Left lung (tissue), 14 donors: ENCODE results near the gene HEPH. TPM values are rescaled to one million over a fixed set of nuclear protein-coding genes. Genes with fewer than 3 reads are reported as not detected.
A peak's percentile ranks its signal among the peaks of the same experiment; 100 is the strongest.
"Not testable (repeated sequence)": the region's sequence is repeated elsewhere in the genome, so short reads cannot be mapped to it uniquely, and the experiment has no call there.

ENCODE experiments used
- ATAC-seq: fragments of 200-7000 bp; cut with Tn5 transposase; one replicate; pipeline ENCODE4 v1.9.1; 2020; ENCODE audit warnings: moderate library complexity
- DNase-seq, 4 donors: peaks; one replicate each; pipeline ENCODE4 v3.0.0-alpha.2; 2013 to 2020
- H3K27ac ChIP-seq, 2 donors: fragments of 200-600 bp; sonication (generic) in 1 of 2; one replicate each; pipeline versions ENCODE4 v1.5.0 to v1.8.0; 2020 to 2021
- H3K27me3 ChIP-seq, 2 donors: fragments of 200-600 bp; sonication (generic) in 1 of 2; one replicate each; pipeline versions ENCODE4 v1.5.0 to v1.8.0; 2020 to 2021
- H3K36me3 ChIP-seq, 2 donors: fragments of 200-600 bp; sonication (generic) in 1 of 2; one replicate each; pipeline versions ENCODE4 v1.5.0 to v1.8.0; 2020 to 2021
- H3K4me1 ChIP-seq, 2 donors: fragments of 200-600 bp; one replicate each; pipeline ENCODE4 v1.8.0; 2021
- H3K4me3 ChIP-seq, 2 donors: fragments of 200-600 bp; sonication (generic) in 1 of 2; one replicate each; pipeline versions ENCODE4 v1.5.0 to v1.8.0; 2020 to 2021; ENCODE audit warnings: mild to moderate bottlenecking in 1 of 2
- H3K9me3 ChIP-seq, 2 donors: fragments of 200-600 bp; sonication (generic) in 1 of 2; one replicate each; pipeline versions ENCODE4 v1.5.0 to v1.8.0; 2020 to 2021
- intact Hi-C, 2 donors: fragments of 100-400 bp; cut with DNase I; formaldehyde crosslinking; loops; one replicate each; pipeline versions ENCODE4 v1.11.2 to v1.14.2; 2022
- long read RNA-seq, 12 donors: library from polyadenylated mRNA in 2 of 12; unstranded in 2 of 12; transcript quantifications; one replicate each; pipeline ENCODE4 v2.0.0 and lab custom pipeline, GENCODE V29; 2019 to 2026
- polyA plus RNA-seq, 6 donors: library from polyadenylated mRNA; unstranded; fragments of 120-200 nt; gene quantifications; one replicate each; pipeline ENCODE4 v1.2.1, GENCODE V29; 2013; ENCODE audit not compliant: insufficient read length in 6 of 6
- total RNA-seq, 2 donors: library from RNA; stranded (reverse); fragmentation: NEBNext Ultra II Directional; extraction: Animal tissue kit (Norgen Biotek cat#: 25700); gene quantifications; one replicate each; pipeline ENCODE4 v1.2.1, GENCODE V29; 2021
- TF ChIP-seq, protein P1 (sequence below), 2 donors: fragments of 200-600 bp; sonication (generic) in 1 of 2; IDR thresholded peaks; one replicate each; pipeline versions ENCODE4 v1.5.0 to v1.8.0; 2021; ENCODE audit warnings: antibody characterized with exemption in 2 of 2
- donor health status: DM: no; HTN: yes; CAD: no.
- donor health status: DM: no; HTN: no; CAD: no.

HEPH gene, protein sequence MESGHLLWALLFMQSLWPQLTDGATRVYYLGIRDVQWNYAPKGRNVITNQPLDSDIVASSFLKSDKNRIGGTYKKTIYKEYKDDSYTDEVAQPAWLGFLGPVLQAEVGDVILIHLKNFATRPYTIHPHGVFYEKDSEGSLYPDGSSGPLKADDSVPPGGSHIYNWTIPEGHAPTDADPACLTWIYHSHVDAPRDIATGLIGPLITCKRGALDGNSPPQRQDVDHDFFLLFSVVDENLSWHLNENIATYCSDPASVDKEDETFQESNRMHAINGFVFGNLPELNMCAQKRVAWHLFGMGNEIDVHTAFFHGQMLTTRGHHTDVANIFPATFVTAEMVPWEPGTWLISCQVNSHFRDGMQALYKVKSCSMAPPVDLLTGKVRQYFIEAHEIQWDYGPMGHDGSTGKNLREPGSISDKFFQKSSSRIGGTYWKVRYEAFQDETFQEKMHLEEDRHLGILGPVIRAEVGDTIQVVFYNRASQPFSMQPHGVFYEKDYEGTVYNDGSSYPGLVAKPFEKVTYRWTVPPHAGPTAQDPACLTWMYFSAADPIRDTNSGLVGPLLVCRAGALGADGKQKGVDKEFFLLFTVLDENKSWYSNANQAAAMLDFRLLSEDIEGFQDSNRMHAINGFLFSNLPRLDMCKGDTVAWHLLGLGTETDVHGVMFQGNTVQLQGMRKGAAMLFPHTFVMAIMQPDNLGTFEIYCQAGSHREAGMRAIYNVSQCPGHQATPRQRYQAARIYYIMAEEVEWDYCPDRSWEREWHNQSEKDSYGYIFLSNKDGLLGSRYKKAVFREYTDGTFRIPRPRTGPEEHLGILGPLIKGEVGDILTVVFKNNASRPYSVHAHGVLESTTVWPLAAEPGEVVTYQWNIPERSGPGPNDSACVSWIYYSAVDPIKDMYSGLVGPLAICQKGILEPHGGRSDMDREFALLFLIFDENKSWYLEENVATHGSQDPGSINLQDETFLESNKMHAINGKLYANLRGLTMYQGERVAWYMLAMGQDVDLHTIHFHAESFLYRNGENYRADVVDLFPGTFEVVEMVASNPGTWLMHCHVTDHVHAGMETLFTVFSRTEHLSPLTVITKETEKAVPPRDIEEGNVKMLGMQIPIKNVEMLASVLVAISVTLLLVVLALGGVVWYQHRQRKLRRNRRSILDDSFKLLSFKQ
- total RNA-seq (10 to 100 TPM; 11.8 to 34.6 TPM), polyA plus RNA-seq (10 to 100 TPM; 37.2 to 57.0 (median 48.9) TPM)
- long read RNA-seq, donor 1, full-length matches to known transcripts = 2 of 8 reads
- long read RNA-seq, donor 1, partial matches to known transcripts = 6 of 8 reads
- long read RNA-seq, donor 1, other reads (novel, unspliced or antisense) = 0 of 8 reads
- long read RNA-seq, donor 2, partial matches to known transcripts = 0 of 3 reads
- long read RNA-seq, donor 2, other reads (novel, unspliced or antisense) = 0 of 3 reads
- long read RNA-seq, donor 3, partial matches to known transcripts = 0 of 1 reads
- long read RNA-seq, donor 3, other reads (novel, unspliced or antisense) = 0 of 1 reads
- long read RNA-seq, donor 4, partial matches to known transcripts = 2 of 2 reads
- long read RNA-seq, donor 4, other reads (novel, unspliced or antisense) = 0 of 2 reads
- long read RNA-seq, donor 5, partial matches to known transcripts = 13 of 15 reads
- long read RNA-seq, donor 5, other reads (novel, unspliced or antisense) = 0 of 15 reads
- long read RNA-seq, donor 6, full-length matches to known transcripts = 2 of 2 reads
- long read RNA-seq, donor 6, partial matches to known transcripts = 0 of 2 reads
- long read RNA-seq, donor 6, other reads (novel, unspliced or antisense) = 0 of 2 reads
- long read RNA-seq, donor 7, full-length matches to known transcripts = 2 of 7 reads
- long read RNA-seq, donor 7, partial matches to known transcripts = 5 of 7 reads
- long read RNA-seq, donor 7, other reads (novel, unspliced or antisense) = 0 of 7 reads
- long read RNA-seq, donor 8 = 0 reads
- long read RNA-seq, donor 9 = 0 reads
- long read RNA-seq, donor 10, partial matches to known transcripts = 1 of 1 reads
- long read RNA-seq, donor 10, other reads (novel, unspliced or antisense) = 0 of 1 reads
- long read RNA-seq, donor 11 = 0 reads
- long read RNA-seq, donor 12, partial matches to known transcripts = 0 of 1 reads
- long read RNA-seq, donor 12, other reads (novel, unspliced or antisense) = 0 of 1 reads

DNA sequence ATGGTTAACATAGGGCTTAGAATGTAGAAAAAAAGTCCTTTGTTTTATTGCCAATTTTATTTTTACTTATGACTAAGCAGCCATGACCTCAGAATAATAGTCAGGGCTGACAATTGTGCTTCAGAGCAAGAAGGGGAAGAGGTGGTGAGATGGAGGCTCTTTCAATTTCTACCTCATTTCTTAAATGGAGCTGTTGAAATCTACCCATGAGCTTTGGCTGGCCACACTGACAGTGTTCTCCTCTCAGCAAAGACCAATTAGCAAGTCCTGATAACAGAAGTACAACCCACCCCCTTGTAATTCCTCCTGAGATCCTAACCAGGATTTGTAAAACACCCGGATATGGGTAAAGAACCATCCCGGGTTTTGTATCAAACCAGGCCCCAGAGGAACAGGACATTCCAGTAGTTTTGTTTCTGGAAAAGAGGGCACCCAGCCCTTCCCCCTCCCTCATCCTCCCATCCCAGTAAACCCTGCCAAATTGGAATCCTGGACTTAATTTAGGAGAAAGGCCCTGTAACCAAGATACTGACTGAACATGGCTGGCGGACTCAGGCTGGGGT, at the start of gene HEPH:
HEPH (plus strand) TSS at position 399 of the 563 bp plus-strand sequence. CDS start 6,324 bp downstream, outside the sequence.
- DNase-seq (peak in 2 of 4 donors; percentile 14 to 43), ATAC-seq (peak; percentile 44)
- Histone ChIP-seq H3K36me3 (no peaks in the 10 kb centered on the region), H3K4me3 (peak within 1 kb of the TSS; percentile 2 to 11), H3K27me3 (no peaks in the 10 kb centered on the region), H3K4me1 (no peaks in the 10 kb centered on the region), H3K27ac (no peak within 1 kb of the TSS), H3K9me3 (no peaks in the 10 kb centered on the region)
- TF ChIP-seq, protein P1, sequence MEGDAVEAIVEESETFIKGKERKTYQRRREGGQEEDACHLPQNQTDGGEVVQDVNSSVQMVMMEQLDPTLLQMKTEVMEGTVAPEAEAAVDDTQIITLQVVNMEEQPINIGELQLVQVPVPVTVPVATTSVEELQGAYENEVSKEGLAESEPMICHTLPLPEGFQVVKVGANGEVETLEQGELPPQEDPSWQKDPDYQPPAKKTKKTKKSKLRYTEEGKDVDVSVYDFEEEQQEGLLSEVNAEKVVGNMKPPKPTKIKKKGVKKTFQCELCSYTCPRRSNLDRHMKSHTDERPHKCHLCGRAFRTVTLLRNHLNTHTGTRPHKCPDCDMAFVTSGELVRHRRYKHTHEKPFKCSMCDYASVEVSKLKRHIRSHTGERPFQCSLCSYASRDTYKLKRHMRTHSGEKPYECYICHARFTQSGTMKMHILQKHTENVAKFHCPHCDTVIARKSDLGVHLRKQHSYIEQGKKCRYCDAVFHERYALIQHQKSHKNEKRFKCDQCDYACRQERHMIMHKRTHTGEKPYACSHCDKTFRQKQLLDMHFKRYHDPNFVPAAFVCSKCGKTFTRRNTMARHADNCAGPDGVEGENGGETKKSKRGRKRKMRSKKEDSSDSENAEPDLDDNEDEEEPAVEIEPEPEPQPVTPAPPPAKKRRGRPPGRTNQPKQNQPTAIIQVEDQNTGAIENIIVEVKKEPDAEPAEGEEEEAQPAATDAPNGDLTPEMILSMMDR (IDR thresholded peaks at IDR 0.05) = no peak
- intact Hi-C loops = no loop called here

DNA sequence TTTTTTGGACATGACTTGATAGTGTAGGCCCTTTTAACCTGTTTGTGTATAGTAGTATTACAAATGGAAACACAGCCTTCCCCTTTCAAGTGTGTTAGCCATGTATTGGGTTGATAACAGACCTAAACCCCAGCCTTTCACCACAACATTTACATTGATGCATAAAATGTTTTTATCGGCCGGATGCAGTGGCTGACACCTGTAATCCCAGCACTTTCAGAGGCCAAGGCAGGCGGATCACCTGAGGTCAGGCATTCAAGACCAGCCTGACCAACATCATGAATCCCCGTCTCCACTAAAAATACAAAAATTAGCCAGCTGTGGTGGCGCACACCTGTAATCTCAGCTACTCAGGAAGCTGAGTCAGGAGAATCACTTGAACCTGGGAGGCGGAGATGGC, 45.3 kb upstream of the HEPH start:
- H3K9me3 ChIP-seq, DNase-seq, H3K27ac ChIP-seq, H3K4me3 ChIP-seq, H3K36me3 ChIP-seq, H3K4me1 ChIP-seq, H3K27me3 ChIP-seq, ATAC-seq, intact Hi-C loops: not testable (repeated sequence)

DNA sequence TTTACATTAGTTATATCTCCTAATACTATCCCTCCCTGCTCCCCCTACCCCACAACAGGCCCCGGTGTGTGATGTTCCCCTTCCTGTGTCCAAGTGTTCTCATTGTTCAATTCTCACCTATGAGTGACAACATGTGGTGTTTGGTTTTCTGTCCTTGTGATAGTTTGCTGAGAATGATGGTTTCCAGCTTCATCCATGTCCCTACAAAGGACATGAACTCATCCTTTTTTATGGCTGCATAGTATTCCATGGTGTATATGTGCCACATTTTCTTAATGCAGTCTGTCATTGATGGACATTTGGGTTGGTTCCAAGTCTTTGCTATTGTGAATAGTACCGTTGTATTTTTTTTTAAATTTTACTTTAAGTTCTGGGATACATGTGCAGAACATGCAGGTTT, 42.7 kb upstream of the HEPH start:
- H3K9me3 ChIP-seq, intact Hi-C loops, H3K4me1 ChIP-seq, H3K36me3 ChIP-seq, H3K4me3 ChIP-seq, H3K27me3 ChIP-seq, ATAC-seq, H3K27ac ChIP-seq, DNase-seq: not testable (repeated sequence)

DNA sequence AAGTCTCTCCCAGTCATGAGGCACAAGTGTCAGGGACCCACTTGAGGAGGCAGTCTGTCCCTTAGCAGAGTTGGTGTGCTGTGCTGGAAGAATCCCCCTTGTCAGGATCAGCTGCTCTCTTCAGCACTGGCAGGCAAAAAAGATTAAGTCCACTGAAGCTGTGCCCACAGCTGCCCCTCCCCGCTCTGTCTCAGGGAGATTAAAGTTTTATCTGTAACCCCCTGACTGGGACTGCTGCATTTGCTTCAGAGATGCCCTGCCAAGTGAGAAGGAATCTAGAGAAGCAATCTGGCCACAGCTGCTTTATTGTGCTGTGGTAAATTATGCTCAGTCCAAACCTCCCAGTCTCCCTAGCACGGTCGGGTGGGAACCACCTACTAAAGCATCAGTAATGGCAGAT, 37.4 kb upstream of the HEPH start:
- Histone ChIP-seq H3K4me3 (no peak overlapping the region), H3K9me3 (no peaks in the 10 kb centered on the region), H3K27me3 (peaks cover 0 to 8% of the 10 kb centered on the region in 2 donors), H3K4me1 (no peaks in the 10 kb centered on the region), H3K27ac (no peak overlapping the region), H3K36me3 (no peaks in the 10 kb centered on the region)
- ATAC-seq = no peak
- TF ChIP-seq, protein P1 (IDR thresholded peaks at IDR 0.05) = no peak
- no peak for DNase-seq
- intact Hi-C loops = no loop called here

DNA sequence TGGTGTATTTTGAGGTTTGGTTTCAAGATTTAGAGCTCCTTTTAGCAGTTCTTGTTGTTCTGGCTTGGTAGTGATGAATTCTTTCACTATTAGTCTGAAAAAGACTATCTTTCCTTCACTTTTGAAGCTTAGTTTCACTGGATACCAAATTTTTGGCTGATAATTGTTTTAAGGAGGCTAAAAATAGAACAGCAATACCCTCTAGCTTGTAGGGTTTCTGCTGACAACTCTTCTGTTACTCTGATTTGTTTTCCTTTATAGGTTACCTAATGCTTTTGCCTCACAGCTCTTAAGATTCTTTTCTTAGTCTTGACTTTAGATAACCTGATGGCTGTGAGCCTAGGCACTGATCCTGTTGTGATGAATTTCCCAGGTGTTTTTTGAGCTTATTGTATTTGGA, 33.6 kb upstream of the HEPH start:
- DNase-seq (no peak), ATAC-seq (no peak)
- Histone ChIP-seq H3K4me3 (no peak overlapping the region), H3K27me3 (peaks cover 0 to 8% of the 10 kb centered on the region in 2 donors), H3K36me3 (no peaks in the 10 kb centered on the region), H3K4me1 (no peaks in the 10 kb centered on the region), H3K27ac (no peak overlapping the region), H3K9me3 (no peaks in the 10 kb centered on the region)
- TF ChIP-seq, protein P1 (IDR thresholded peaks at IDR 0.05) = no peak
- intact Hi-C loops = no loop called here

DNA sequence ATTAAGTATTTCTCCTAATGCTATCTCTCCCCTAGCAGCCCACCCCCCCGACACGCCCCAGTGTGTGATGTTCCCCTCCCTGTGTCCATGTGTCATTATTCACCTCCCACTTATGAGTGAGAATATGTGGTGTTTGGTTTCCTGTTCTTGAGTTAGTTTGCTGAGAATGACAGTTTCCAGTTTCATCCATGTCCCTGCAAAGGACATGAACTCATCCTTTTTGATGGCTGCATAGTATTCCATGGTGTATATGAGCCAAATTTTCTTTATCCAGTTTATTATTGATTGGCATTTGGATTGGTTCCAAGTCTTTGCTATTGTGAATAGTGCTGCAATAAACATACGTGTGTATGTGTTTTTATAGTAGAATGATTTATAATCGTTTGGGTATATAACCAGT, 28.8 kb upstream of the HEPH start:
- DNase-seq, H3K4me3 ChIP-seq, H3K27me3 ChIP-seq, H3K4me1 ChIP-seq, H3K9me3 ChIP-seq, H3K27ac ChIP-seq, intact Hi-C loops, ATAC-seq, H3K36me3 ChIP-seq: not testable (repeated sequence)
